ENCODE measurements around the gene RNF13.

Gene RNF13

GRCh38 chr3:149843502-149843901 lies 30.5 kb downstream of the RNF13 start:
- no peak for DNase-seq
- intact Hi-C loops (cut with DNase I; ENCODE audit: low total_unique reads), result no loop called here
- Histone ChIP-seq H3K4me1 (peaks cover 0 to 23% (median 5%) of the 10 kb centered on the region in 4 donors), H3K27ac (no peak overlapping the region), H3K27me3 (no peaks in the 10 kb centered on the region), H3K4me3 (no peak overlapping the region), H3K36me3 (peaks cover 11 to 19% (median 17%) of the 10 kb centered on the region in 3 donors), H3K9me3 (peaks cover 0 to under 1% (median 0%) of the 10 kb centered on the region in 3 donors)
- TF ChIP-seq, protein P1, sequence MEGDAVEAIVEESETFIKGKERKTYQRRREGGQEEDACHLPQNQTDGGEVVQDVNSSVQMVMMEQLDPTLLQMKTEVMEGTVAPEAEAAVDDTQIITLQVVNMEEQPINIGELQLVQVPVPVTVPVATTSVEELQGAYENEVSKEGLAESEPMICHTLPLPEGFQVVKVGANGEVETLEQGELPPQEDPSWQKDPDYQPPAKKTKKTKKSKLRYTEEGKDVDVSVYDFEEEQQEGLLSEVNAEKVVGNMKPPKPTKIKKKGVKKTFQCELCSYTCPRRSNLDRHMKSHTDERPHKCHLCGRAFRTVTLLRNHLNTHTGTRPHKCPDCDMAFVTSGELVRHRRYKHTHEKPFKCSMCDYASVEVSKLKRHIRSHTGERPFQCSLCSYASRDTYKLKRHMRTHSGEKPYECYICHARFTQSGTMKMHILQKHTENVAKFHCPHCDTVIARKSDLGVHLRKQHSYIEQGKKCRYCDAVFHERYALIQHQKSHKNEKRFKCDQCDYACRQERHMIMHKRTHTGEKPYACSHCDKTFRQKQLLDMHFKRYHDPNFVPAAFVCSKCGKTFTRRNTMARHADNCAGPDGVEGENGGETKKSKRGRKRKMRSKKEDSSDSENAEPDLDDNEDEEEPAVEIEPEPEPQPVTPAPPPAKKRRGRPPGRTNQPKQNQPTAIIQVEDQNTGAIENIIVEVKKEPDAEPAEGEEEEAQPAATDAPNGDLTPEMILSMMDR (IDR thresholded peaks at IDR 0.05), result no peak

DNA sequence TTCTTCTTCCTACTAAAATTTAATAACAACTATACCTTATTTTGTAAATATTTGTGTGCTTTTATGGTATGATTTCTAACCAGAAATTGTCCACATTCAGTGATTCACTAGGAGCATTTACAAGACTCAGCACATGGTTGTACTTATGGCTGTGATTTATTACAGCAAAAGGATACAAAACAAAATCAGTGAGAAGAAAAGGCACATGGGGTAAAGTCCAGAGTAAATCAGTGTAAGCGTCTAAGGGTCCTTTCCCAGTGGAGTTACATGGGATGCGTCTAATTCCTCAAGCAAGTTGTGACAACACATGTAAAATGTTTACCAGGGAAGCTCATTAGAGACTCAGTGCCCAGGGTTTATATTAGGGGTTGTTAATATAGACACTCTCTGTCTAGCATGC lies 31.1 kb downstream of the RNF13 start:
- TF ChIP-seq, protein P1 (IDR thresholded peaks at IDR 0.05), result no peak
- Histone ChIP-seq H3K9me3 (no peaks in the 10 kb centered on the region), H3K4me1 (peaks cover 0 to 23% (median 5%) of the 10 kb centered on the region in 4 donors), H3K36me3 (peaks cover 11 to 19% (median 16%) of the 10 kb centered on the region in 3 donors), H3K27ac (no peak overlapping the region), H3K27me3 (no peaks in the 10 kb centered on the region), H3K4me3 (no peak overlapping the region)
- DNase-seq, result no peak
- intact Hi-C loops (cut with DNase I; ENCODE audit: low total_unique reads), result no loop called here

DNA sequence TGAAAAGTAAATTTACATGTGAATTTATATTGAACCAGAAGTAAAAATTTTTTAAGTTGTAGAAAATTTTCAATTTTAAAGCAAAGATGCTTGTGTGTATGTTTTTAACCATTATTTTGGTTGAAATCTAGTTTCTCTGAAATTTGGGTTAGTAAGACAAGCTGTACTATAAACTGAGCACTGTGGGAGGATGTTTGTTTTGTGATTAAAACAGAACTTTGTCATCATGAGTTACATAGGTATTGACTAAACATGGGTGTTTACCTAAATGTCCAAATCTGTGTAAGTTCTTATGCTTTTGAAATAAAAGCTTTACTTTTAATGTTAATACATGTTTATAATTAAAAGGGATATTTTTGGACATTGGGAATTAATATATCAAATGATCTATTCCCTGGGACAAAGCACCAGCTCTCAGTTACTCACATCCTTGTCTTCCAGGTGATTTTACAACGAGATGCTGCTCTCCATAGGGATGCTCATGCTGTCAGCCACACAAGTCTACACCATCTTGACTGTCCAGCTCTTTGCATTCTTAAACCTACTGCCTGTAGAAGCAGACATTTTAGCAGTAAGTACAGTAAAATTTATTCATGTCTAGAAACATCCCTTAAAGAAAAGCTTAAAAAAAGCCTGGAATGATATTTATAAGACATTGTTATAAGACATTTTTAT lies 32.7 kb downstream of the RNF13 start:
- DNase-seq, result no peak
- Histone ChIP-seq H3K9me3 (no peaks in the 10 kb centered on the region), H3K4me3 (no peak overlapping the region), H3K27ac (no peak overlapping the region), H3K4me1 (peaks cover 0 to 19% (median 5%) of the 10 kb centered on the region in 4 donors), H3K27me3 (no peaks in the 10 kb centered on the region), H3K36me3 (peaks cover 11 to 19% (median 17%) of the 10 kb centered on the region in 3 donors)
- intact Hi-C loops (cut with DNase I; ENCODE audit: low total_unique reads), result no loop called here
- TF ChIP-seq, protein P1 (IDR thresholded peaks at IDR 0.05), result no peak

DNA sequence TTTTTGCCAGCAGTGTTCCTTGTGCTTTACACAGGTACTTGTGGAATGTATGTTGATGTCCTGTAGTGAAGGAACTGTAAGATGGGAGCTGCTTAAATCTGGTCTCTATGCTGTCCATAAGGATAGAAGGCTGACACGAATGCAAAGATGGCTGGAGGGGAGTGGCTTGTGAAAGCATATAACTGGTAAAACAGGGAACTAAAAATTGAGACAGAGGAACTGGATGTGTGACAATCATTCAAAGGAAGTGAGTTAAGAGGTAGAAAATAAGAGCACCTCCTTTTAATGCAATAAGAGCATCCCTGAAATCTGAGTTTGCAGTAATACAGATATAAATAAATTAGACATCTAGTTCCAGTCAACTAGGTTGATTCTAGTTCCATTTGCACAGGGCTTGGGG lies 35.2 kb downstream of the RNF13 start:
- Histone ChIP-seq H3K27ac (no peak overlapping the region), H3K36me3 (peaks cover 19 to 22% (median 20%) of the 10 kb centered on the region in 3 donors), H3K27me3 (no peaks in the 10 kb centered on the region), H3K4me3 (no peak overlapping the region), H3K4me1 (peaks cover 0 to 13% (median 1%) of the 10 kb centered on the region in 4 donors), H3K9me3 (no peaks in the 10 kb centered on the region)
- DNase-seq, result no peak
- intact Hi-C loops (cut with DNase I; ENCODE audit: low total_unique reads), result no loop called here
- TF ChIP-seq, protein P1 (IDR thresholded peaks at IDR 0.05), result no peak

DNA sequence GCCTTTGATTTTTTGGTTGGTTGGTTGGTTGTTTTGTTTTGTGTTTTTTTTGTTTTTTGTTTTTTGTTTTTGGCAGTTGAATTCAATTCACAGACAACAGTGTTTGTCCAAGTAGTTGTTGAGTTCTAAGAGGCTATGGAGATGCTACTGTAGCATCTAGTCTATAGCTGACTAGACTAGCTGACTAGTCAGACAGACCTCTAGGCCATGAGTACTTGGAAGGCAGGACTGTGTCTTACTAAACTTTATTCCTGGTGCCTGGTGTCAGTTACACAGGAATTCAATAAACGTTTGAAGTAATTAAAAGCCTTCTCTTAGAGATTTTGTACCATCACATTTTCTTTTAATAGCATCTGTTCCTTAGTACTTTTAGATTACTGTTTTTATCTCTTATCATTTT lies 35.7 kb downstream of the RNF13 start:
- H3K36me3 ChIP-seq, result peaks cover 19 to 22% (median 20%) of the 10 kb centered on the region in 3 donors
- intact Hi-C loops (cut with DNase I; ENCODE audit: low total_unique reads), result no loop called here
- no peak for DNase-seq
- TF ChIP-seq, protein P1 (IDR thresholded peaks at IDR 0.05), result no peak
- H3K4me1 ChIP-seq, result peaks cover 0 to 9% (median 0%) of the 10 kb centered on the region in 4 donors
- no peak overlapping the region for H3K4me3 ChIP-seq
- no peaks in the 10 kb centered on the region for H3K9me3 ChIP-seq
- H3K27ac ChIP-seq, result no peak overlapping the region
- H3K27me3 ChIP-seq, result no peaks in the 10 kb centered on the region

All from tibial artery (tissue), 4 donors.